ENCODE measurements around the gene TSPAN9. TPM values are rescaled to one million over a fixed set of nuclear protein-coding genes. Genes with fewer than 3 reads are reported as not detected.

The TSPAN9 gene
- total RNA-seq, 1 donor = 3.5 TPM

DNA sequence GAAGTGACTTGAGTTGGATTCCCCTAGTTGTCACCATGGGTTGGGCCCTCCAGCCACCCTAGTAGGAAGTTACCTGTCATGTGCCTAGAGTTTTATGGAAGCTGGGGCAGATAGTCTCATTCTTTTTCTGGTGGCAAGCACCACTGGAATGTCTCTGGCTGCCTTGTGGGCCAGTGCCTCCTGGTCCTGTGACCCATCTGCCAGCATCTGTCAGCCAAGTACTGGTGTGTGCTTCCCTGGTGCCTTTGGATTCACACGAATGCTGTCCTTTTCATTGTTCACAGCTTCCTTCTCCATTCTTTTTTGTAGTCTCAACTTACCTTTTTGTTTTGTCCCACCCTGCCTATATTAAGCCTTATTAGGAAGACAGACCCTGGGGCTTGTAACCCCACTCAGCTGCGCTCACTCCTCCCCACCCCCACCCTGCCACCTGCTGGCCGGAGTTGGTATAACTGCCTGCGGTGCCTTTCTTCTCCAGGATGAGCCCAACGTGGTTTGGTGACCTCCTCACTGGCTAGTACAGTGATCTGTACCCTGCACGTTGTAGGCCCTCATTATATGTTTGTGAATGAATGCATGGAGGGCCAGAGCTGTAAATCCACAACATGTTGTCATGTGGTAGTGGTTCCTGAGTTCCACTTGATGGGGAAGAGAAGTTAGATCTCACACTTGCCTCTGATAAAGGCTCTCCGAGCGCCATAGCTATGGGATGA is 125.7 kb downstream of the TSPAN9 start:
- no peak overlapping the region for H3K4me3 ChIP-seq (ENCODE audit: low read length)

DNA sequence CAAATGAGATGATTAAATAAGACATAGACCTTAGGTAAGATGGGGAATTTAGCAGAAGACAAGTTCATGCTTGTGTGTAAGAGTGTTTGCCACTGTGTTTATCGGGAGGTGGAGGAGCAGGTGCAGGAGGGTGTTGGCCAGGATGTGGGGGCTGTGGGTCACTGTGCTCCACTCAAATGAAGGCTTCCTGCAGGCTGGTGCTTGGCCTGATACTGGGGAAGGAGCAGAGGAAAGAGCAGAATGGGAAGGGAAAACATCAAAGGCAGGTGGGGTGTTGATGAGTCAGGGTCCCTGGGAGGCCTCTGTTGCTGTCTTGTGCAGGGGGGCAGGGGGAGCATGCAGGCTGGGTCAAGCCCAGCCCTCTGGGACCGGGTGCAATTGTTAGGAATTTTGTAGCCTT is 126.5 kb downstream of the TSPAN9 start:
- Histone ChIP-seq H3K27me3 (ENCODE audit: insufficient read depth, low read length) (peaks cover 35% of the 10 kb centered on the region), H3K4me1 (ENCODE audit: insufficient read depth, low read length) (peaks cover 8% of the 10 kb centered on the region), H3K4me3 (ENCODE audit: low read length) (no peak overlapping the region), H3K9me3 (ENCODE audit: low read depth, low read length) (no peaks in the 10 kb centered on the region)

More for the DNA sequence above, 125.7 kb downstream of the TSPAN9 start:
- Histone ChIP-seq H3K4me1 (ENCODE audit: insufficient read depth, low read length) (peaks cover 8% of the 10 kb centered on the region), H3K9me3 (ENCODE audit: low read depth, low read length) (no peaks in the 10 kb centered on the region), H3K27me3 (ENCODE audit: insufficient read depth, low read length) (peaks cover 35% of the 10 kb centered on the region)

DNA sequence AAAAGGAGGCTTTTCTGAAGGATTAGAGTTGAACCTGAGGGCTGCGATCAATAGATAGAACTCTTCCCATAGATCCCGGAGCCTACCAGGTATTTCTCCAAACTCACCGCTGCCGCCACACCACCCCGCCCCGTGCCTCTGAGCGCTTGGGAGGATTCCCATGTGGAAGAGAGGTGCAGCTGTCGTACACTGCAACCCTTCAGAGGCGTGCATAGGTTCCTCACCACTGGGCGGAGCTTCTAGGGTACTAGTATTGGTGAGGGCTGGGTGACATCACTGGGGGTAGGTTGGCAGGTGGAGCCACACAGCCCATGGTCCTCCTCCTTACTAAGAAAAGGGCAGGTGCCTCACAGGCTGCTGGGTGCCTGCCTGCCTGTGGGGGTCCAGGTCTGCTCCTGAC is 127.0 kb downstream of the TSPAN9 start:
- Histone ChIP-seq H3K4me3 (ENCODE audit: low read length) (no peak overlapping the region), H3K4me1 (ENCODE audit: insufficient read depth, low read length) (peaks cover 8% of the 10 kb centered on the region), H3K27me3 (ENCODE audit: insufficient read depth, low read length) (peaks cover 31% of the 10 kb centered on the region), H3K9me3 (ENCODE audit: low read depth, low read length) (no peaks in the 10 kb centered on the region)

DNA sequence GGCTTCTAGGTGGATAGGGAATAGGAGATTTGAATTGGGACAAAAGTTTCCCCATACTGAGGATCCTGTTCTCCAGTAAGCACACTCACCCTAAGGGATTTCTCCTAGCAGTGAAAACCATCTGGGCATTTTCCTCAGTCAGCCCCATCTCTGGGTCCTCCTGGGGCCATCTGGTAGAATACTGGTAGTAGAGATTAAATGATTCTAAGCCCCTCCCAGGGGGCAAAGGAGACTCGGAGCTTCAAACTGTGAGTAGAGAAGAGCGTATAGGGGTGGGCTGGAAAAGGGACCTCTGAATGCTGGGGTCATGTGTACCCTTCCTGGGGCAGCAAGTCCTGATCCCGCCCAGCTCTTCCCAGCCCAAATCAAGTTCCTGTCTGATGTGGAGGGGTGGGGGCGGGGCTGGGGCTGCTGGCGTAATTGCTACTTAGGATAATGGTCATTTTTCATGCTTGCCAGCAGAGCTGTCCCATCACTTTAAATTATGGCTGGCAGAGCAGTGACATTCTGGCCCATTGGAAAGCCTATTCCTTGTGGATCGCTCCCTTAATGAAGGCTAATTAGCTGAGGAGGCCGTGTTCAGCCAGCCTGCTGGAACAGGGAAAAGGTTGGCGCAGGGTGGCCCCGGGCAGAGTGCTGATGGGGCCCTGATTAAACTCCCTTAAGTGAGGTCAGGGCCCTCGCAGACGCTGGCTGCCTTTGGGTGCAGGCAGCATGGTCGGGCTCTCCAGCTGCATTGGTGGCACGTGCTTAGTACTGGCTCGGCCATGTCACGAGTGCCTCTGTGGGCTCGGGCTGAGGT is 127.8 kb downstream of the TSPAN9 start:
- H3K4me3 ChIP-seq (ENCODE audit: low read length) = no peak overlapping the region

DNA sequence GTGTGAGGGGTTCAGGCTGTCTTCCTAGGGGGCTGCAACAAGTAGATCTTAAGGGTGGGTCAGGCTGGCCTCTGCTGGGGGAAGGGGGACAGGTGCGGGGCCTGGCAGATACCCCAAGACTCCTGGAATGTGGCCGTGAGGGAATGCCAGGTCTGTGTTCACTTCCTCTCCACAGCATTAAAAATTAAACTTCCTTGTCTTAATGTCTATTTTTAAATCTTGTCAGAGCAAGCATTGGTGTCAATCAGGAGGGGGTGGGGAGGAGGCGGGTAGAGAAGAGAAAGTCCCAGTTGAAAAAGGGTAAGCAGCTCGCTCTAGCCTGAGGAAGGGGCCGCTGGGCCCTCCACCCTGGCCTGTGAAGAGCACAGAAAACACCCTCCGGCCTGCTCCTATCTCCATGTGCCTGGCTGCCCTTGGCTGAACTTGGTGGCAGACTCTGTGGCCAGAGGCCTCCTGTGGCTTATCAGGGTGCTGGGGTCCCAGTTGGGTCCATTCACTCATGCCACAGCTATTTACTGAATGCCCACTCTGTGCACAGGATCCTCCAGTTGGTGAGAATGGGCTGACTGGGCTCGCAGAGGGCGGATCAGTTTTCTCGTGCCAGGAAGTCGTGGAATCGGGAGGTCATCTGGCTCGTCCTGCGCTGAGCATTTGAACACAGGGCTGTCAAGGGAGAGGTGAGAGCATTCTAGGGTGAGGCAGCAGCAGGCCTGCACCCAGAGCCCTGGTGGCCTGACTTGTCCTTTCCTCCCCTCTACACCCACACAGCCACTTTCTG is 128.8 kb downstream of the TSPAN9 start:
- H3K4me1 ChIP-seq (ENCODE audit: insufficient read depth, low read length) = no peaks in the 10 kb centered on the region
- no peaks in the 10 kb centered on the region for H3K9me3 ChIP-seq (ENCODE audit: low read depth, low read length)
- H3K4me3 ChIP-seq (ENCODE audit: low read length) = no peak overlapping the region
- H3K27me3 ChIP-seq (ENCODE audit: insufficient read depth, low read length) = peaks cover 24% of the 10 kb centered on the region

More for the DNA sequence above, 127.8 kb downstream of the TSPAN9 start:
- H3K9me3 ChIP-seq (ENCODE audit: low read depth, low read length) = no peaks in the 10 kb centered on the region
- H3K27me3 ChIP-seq (ENCODE audit: insufficient read depth, low read length) = peaks cover 27% of the 10 kb centered on the region
- H3K4me1 ChIP-seq (ENCODE audit: insufficient read depth, low read length) = peaks cover 7% of the 10 kb centered on the region

DNA sequence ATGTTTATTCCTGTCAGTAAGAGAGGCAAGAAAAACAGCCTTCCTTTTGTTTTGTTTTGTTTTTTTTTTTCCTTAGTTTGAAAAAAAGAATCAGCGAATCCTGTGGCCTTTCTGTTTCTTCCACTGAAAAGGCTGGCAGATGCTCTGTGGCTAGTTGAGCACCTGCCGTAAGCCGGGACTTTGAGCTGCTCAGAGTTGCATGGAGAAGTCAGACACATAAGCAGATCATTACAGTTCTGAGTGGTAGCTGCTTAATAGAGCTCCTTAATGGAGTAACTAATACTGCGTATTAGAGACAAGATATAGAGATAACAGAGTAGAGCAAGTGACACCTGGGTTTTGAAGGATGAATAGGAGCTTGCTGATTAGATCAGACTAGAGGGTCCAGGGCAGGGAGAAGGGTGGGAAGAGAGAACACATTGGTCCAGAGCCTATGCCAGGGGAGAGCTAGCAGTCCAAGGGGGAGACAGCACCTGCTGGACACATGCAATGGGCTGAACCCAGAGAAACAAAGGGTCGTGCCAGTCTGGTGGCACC is 129.4 kb downstream of the TSPAN9 start:
- peaks cover 17% of the 10 kb centered on the region for H3K27me3 ChIP-seq (ENCODE audit: insufficient read depth, low read length)
- H3K4me1 ChIP-seq (ENCODE audit: insufficient read depth, low read length) = no peaks in the 10 kb centered on the region
- H3K9me3 ChIP-seq (ENCODE audit: low read depth, low read length) = no peaks in the 10 kb centered on the region
- H3K4me3 ChIP-seq (ENCODE audit: low read length) = no peak overlapping the region

DNA sequence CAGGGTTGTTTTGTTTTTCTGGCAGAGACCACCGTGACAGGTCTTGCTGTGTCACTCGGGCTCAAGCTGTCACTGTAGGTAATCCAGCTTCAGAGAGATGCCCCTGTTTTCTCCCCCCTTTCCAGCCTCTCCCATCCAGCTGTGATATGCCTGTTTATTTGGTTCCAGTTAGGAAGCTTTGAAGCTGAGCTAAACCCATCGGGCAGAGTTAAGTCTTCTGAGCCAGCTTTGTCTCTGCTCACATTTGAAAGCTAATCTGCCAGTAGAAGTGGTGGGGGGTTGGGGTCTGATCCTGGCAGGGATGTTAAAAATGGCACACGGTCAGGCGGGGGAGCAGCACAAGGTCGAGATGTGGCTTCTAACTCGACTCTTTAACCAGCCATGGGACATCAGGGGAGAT is 130.0 kb downstream of the TSPAN9 start:
- no peaks in the 10 kb centered on the region for H3K9me3 ChIP-seq (ENCODE audit: low read depth, low read length)
- H3K4me3 ChIP-seq (ENCODE audit: low read length) = no peak overlapping the region
- H3K27me3 ChIP-seq (ENCODE audit: insufficient read depth, low read length) = peaks cover 12% of the 10 kb centered on the region
- H3K4me1 ChIP-seq (ENCODE audit: insufficient read depth, low read length) = no peaks in the 10 kb centered on the region

DNA sequence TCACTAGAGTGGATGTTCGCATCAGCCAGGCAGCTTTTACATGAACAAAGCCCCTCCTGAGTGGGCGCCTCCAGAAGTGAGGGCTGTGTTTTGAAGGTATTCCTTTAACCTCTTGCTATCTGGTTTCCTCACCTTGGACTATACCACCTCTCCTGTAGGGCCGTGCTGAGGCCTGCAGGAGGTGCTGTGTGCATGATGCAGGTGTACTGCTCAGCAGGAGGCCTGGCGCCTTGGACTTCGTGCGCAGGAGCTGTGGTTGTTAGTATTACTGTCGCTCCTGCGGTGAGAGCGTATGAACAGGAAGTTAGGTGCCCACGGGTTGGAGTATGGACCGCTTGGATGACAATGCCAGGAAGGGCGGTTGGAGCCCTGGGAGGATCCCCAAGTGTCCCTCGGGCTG is 130.7 kb downstream of the TSPAN9 start:
- H3K27me3 ChIP-seq (ENCODE audit: insufficient read depth, low read length) = peaks cover 5% of the 10 kb centered on the region
- H3K4me1 ChIP-seq (ENCODE audit: insufficient read depth, low read length) = no peaks in the 10 kb centered on the region
- no peaks in the 10 kb centered on the region for H3K9me3 ChIP-seq (ENCODE audit: low read depth, low read length)
- no peak overlapping the region for H3K4me3 ChIP-seq (ENCODE audit: low read length)

DNA sequence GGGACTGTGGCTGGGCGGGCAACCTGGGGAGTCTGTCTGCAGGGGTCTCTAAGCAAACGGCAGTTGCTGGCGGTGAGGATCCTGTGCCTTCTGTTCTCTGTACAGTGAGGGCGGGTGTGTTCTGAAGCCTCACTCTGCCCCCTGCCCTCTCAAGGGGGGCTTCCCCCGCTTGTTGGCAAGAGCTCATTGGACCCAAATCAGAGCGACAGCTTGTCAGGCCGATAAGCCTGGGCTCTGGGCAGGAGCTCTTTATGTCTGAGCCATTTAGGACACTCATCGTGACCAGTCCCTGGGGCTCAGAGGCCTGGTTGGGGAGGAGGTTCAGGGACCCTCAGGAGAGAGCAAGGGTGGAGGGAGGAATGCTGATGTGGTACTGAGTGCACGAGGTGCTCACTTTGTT is 136.0 kb downstream of the TSPAN9 start:
- Histone ChIP-seq H3K27me3 (ENCODE audit: insufficient read depth, low read length) (no peaks in the 10 kb centered on the region), H3K4me1 (ENCODE audit: insufficient read depth, low read length) (no peaks in the 10 kb centered on the region), H3K4me3 (ENCODE audit: low read length) (no peak overlapping the region), H3K9me3 (ENCODE audit: low read depth, low read length) (no peaks in the 10 kb centered on the region)

DNA sequence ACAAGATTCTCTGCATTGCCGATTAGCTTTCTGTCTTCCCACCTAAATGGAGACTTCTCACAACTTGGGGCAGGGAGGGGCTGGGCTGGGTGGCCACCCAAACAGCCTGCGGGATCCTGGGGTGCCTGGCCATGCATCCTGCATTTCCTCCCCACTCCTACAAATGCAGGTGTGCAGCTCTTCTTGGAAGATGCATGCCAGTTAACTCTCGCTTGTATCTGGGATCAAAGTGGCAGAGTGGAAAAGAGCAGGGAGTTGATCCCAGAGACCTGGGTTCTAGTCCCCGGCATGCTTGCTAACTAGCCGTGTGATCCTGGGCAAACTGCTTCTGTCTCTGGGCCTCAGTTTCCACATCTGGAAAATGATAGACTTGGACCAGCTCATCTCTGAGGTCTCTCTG is 136.6 kb downstream of the TSPAN9 start:
- Histone ChIP-seq H3K9me3 (ENCODE audit: low read depth, low read length) (no peaks in the 10 kb centered on the region), H3K4me3 (ENCODE audit: low read length) (no peak overlapping the region), H3K27me3 (ENCODE audit: insufficient read depth, low read length) (no peaks in the 10 kb centered on the region), H3K4me1 (ENCODE audit: insufficient read depth, low read length) (no peaks in the 10 kb centered on the region)

DNA sequence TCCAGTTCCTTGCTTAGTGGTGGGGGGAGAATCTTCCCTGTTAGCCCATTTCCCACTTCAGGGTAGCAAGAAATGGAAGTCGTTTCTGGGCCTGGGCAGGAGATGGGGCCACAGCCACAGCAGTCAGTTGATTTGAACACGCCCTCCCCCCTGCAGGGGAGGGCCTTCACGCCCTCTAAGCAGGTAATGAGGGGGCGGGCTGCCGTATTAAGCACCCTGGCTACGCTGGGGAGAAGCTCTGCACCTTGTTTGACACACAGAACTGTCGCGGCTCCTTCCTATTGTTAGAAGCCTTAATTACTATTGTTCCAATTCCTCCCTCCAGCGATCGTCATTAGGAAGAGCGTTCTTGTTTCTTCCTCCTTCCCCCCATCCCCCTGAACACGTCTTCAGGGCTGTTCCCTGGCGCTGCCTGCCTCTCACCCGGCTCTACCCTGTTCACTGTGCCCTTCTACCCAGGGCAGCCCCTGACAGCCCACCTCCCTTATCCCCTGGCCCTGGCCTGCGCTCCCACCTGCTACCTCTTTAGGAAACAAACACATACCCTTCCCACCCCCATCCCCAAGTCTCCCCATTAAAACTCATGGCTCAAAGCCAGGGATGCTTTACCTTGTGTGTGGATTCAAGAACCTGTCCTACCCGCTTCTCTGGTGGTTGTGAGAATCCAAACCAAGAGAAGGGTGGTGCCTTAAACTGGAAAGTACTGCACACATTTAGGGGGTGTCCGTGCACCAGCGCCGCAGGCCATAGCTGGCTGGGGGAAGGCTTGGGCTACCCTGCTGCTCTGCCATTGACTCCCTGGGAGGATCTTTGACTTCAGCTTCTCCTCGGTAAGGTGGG is 137.6 kb downstream of the TSPAN9 start:
- no peak overlapping the region for H3K4me3 ChIP-seq (ENCODE audit: low read length)
- H3K4me1 ChIP-seq (ENCODE audit: insufficient read depth, low read length) = no peaks in the 10 kb centered on the region
- H3K9me3 ChIP-seq (ENCODE audit: low read depth, low read length) = no peaks in the 10 kb centered on the region
- H3K27me3 ChIP-seq (ENCODE audit: insufficient read depth, low read length) = no peaks in the 10 kb centered on the region

DNA sequence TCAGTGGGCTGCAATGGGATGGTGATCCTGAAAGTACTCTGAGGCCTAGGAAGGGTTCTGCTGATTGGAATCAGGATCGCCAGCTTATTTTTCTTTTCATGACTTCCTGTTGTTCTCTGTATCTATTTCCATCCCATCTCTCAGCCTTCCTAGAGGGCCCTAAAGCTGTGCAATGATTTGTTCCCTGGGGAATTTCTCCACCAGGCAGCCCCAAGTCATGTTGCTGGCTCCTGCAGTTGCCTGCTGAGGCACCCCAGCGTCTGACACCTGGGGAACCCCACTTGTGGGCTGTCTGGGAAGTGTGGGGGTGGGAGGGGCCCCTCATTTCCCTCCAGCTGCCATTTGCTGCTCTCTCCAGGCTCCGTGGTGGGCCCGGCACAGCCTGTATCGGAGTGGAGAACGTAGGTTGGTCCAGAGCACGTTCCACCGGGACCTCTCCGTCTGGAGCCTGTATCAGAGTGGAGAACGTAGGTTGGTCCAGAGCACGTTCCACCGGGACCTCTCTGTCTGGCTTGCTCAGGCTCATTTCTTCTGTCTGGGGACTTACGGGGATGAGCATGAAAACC is 138.3 kb downstream of the TSPAN9 start:
- Histone ChIP-seq H3K4me1 (ENCODE audit: insufficient read depth, low read length) (no peaks in the 10 kb centered on the region), H3K4me3 (ENCODE audit: low read length) (no peak overlapping the region), H3K27me3 (ENCODE audit: insufficient read depth, low read length) (no peaks in the 10 kb centered on the region), H3K9me3 (ENCODE audit: low read depth, low read length) (no peaks in the 10 kb centered on the region)

DNA sequence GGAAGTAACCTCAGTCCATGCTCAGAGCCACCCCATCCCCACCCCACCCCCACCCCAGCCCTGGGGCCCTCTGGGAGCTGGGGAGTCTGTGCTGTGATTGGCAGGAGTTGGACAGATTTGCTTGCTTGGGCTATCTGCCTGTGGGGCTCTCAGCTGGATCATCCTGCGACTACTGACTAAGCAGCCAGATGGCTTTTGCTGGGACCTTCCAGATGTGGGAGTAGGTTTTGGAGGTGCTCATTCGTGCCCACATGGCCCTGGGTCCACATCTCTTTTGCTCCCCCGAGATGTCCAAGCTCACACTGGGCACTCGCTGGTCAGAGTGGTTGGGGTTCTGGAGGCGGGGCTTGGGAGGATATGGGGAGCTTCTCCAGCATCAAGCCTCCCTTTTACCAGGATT is 138.9 kb downstream of the TSPAN9 start:
- H3K27me3 ChIP-seq (ENCODE audit: insufficient read depth, low read length) = no peaks in the 10 kb centered on the region
- H3K9me3 ChIP-seq (ENCODE audit: low read depth, low read length) = no peaks in the 10 kb centered on the region
- no peak overlapping the region for H3K4me3 ChIP-seq (ENCODE audit: low read length)
- H3K4me1 ChIP-seq (ENCODE audit: insufficient read depth, low read length) = no peaks in the 10 kb centered on the region
